Measurements from ENCODE around the gene PDE11A.

Gene PDE11A

DNA sequence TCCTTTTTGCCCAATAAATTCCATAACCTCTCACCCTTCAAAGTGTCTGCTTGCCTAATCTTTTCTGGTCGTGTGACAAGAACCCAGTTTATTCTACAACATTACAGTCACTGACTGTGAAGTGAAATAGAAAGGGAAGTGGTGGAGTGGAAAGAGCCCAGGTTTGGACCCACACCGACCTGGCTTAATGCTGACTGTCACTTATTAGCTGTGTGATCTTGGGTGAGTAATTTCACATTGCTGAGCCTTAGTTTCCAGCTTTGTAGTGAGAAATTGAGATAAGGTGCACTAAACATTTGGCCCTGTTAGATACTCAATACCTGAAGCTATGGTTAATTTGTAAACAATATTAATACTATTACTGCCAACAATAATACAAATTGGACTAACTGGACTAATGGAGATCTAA lies 388.9 kb downstream of the PDE11A start:
- DNase-seq, result no peak

DNA sequence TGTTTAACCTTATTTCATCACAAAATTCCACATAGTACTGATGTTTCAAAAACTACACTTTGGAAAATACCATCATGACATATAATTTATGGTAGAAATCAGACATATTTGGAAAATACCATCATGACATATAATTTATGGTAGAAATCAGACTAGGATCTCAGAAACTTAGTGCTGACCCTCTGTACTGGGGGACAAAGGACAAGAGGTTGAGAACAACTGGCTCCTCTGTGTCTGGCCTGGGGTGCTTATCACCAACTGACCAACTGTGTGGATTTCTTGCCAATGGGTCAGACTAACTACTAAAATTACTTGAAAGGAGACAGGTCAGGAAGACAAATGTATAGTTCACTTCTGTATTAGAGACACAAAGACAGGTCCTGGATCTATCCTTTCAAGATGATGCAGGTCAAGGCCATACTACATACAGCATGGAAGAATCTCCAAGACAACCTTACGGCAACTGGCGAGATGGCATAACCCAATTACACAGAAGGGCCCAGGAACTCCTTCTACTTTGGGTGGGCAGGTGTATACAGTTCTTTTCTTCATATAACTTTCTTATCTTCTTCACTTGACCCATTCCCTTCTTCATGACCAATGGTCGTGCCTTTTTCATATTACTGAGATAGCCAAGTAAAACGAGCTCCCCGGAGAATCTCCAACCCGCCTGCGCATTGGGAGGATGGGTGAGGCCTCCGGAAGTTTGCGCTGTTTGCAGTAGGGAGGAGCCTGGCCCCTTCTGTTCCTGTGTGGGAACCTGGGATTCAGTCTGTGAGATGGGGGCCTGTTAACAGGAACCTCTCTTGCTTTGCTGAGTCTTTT lies 389.5 kb downstream of the PDE11A start:
- DNase-seq, result no peak

DNA sequence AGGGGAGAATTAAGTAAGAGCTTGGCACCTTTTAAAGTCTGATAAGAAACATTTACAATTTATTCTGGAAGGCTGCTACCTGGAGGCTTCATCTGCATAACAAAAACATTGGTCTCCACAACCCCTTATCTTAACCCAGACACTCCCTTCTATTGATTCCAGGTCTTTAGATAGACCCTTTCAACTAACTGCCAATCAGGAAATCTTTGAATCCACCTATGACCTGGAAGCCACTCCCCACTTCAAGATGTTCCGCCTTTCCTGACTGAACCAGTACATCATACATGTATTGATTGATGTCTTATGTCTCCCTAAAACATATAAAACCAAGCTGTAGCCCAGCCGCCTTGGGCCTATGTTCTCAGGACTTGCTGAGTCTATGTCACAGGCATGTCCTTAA lies 390.6 kb downstream of the PDE11A start:
- no peak for DNase-seq

DNA sequence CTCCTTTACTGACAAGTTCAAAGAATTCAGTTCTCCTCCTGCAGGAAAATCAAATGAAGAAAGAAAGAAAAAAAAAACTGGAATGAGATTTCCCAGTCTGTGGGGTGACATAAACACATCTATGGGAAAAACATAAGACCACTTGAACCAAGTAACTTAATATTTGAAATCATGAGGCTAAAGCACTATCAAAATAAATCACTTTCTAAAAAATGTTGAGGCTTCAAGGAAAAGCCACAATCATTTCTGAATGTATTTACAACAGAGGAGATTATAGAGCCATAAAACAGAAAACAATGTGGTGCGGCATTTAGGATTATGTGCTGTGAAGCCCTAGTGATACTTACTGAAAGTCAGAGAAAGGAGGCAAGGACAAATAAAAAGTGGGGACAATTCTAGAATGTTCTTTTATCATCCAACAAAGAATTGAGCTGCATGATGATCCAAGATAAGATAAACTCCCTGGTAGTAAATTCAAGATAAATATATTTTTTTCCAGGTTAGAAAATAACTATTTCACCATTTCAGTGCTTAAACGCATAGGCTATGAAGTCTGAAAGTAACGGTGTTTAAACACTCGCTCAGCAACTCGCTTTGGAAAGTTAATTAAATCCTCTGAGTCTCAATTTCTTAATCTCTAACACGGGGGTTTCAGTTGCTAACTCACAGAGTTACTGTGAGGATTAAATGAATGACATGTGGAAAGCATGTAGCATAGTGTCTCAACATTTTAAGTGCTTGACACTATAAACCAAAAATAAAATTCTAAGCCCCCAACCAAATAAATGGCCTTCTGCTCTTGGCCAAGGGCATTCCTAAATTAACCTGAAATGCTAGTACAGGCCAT lies 391.5 kb downstream of the PDE11A start:
- no peak for DNase-seq

DNA sequence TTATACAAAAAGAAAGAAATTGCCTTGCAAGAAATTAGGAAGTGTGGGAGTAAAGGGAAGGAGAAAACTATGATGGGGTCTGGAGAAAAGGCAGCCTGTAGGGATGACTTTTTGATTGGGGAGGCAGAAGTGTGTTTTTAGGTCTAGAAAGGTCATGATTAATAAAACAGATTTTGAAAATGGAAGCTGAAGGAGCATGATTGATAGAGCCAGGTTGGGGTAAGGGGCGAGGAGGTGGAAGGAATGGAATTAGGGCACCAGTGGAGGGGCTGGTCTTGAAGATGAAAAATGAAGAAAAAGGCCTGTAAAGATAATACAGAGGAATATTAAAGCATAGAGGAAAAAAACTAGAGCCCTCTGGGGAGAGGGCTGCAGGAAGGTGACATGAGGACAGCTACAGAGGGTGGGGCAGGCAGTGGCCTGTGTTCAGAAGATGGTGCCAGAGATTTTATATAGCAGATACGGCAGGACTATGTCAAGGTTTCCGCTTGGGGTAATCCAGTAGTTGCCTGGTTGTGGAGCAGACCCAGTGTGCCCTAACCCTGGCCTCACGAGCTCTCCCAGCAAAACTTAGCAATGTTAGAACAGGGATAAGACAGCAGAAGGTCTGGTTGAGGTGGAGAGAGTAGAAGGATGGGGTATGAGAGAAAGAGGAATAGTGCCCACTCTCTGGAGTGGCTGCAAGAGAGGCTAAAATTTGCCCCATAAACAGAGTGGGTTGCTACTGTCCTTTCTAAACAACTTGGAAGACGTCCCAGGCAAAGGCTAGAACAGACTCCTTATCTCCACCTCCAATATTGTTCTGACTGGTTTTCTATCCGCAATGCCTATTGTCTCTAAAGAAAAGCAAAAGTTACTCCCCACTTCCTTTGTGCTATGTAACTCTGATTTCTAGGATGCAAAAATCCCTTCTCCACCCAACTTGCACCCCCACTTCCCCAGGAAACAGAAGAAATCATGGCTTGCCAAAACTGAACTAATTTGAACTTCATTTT lies 392.7 kb downstream of the PDE11A start:
- no peak for DNase-seq

DNA sequence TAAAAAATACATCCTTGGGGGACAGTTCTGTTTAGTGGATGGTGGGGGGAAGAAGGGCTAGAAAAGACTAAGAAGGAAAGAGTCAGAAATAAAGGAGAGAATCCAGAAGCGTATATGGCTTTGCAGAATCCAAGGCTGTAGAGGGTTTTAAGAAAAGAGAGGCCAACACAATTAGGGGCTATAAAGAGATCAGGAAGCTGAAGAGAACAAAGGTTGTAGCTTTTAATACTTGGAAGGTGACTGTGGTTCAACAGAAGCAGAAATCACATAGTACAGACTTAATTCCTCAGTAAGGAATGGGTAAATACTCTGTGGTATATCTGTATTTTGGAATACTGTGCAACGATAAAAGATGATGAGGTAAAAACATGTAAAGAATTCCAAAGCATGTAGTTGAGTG lies 393.6 kb downstream of the PDE11A start:
- no peak for DNase-seq

DNA sequence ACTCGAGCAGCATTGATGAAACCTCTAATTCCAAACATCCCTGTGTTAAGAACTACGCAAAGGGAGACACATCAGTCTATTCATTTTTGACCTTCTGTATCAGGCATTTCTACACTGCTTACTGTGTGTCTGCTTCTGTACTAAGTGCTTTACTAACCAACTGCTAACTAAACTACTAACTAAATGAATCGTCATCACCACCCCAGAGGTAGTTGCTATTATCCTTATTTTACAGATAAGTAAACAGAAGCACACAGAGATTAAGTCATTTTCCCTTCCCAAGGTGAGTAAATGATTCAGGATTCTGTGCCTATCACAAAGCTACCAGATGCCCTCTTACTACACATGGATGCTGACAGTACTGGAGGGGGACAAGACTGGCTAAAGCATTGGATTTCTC lies 395.9 kb downstream of the PDE11A start:
- DNase-seq, result no peak

DNA sequence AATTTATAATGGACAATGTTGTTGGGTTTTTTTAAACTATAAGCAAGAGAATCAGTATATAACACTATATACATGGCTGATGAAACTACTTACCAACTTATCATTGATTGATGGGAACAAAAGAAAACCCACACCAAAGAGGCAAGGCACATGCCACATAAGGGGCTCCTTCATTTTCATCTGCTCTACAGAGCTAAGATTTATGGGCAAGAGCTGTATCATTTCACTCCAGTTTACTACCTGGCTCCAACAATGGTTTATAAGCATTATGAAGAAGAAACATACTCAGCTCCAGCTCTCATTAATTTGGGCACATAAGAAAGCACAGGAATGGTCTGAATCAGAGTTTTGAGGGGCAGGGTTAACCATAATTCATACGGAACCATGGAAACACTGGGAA lies 396.8 kb downstream of the PDE11A start:
- DNase-seq, result no peak

DNA sequence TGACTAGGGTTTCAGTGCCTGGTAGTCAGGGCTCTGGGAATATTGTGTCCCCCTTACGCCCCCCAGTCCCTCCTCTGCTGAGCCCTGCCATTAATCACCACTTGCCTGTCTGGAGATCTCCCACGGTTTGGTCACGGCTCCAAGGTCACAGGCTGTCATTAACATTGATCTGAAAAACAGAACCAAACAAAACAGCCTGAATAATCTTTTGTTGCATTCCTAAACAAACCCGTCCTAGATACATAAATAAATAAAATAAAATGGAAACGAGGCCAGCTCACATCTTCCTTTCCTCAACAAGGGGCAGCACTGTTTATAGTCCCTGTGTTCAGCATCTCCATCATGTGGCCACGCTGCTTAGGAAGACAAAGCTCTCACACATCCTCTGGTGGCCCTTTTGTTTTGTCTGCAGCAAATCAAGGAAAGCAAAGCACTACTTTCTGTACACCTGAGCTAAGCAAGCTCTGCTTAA lies 397.2 kb downstream of the PDE11A start:
- no peak for DNase-seq

DNA sequence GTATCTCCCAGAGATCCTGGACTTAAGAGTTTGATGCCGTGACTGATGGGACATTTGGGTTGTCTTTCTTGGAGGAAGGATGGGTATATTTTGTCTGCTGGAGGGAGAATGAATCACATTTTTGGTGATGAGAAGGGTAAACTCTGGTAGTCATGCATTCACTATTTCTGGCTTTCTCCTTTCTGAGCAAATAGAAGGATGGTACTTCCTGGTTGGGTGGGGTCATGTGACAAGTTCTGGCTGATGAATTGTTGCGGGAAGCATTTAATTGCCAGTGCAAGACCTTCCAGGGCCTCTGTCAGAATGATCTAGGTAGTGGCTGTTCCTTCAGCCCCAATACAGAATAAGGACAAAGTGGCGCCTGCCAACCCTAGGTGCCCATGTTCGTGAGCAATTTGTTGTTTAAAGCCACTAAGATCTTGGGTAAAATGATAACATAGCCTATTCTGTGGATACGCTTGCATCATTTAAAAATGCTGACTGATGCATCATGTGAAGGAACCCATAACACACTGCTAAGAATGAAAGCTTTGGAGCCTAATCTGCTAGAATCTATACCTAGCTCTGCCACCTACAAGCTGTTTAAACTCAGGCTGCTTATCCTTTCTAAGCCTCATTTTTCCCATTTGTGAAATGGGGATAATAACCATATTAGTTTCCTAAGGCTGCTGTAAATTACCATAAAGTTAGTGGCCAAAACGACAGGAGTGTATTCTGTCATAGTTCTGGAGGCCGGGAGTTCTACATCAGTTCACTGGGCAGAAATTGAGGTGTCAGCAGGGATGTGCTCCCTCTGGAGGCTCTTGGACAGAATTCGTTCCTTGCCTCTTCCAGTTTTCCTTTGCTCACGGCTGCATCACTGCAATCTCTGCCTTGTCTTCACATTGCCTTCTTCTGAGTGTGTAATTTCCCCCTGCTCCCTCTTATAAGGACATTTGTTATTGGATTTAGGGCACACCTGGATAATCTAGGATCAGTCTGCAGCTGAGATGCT lies 398.7 kb downstream of the PDE11A start:
- no peak for DNase-seq

DNA sequence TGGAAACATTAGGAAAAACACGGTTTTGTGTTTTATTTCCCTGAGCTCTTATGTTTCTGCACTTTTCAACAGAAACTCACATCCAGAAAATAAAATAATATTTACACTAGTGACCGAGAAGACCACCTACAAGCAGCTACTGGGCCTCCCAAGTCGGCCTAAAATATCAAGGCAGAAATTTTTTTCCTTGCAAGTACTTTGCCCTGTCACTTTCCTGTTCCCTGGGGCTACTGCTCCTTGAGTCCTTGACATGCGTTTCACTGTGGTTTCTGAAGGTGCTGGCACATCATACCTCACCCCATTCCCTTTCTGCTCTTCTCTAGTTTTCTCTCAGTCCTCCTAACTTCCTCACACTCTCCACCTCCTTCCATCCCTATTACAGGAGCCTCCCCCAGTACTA lies 400.9 kb downstream of the PDE11A start:
- DNase-seq, result no peak

DNA sequence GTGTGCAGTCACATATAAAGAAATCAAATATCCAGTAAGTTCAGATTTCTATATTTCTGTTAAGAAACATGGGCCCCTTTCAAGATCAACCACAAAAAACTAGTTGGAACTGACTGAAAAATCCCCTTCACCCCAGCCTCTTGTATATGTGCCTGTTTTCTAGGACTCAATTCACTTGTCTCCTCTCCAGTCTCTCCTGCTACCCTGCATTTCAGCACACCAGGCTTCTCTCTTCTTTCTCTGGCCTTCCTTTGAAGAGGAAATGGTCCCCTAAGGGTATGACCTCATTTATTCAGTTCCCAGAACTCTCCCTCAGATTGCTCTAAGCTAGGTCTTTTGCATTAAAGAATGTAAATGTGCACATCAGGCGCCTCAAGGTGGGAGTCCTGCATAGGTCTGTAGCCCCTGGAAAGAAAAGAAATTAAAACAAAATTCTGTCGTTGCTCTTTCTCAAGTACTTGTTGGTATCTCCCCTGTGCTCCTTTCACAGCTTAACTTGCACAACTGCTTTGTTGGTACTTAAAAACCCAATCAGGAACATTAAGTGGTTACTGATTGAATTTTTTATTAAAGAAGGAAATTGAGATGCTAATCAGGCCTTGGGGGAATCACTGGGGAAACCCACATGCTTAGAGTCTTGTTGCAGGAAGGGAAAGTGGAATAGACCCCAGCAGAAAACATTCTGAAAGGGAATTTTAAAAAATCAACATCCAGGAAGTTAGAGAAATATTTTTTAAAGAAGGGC lies 401.6 kb downstream of the PDE11A start:
- DNase-seq, result no peak

DNA sequence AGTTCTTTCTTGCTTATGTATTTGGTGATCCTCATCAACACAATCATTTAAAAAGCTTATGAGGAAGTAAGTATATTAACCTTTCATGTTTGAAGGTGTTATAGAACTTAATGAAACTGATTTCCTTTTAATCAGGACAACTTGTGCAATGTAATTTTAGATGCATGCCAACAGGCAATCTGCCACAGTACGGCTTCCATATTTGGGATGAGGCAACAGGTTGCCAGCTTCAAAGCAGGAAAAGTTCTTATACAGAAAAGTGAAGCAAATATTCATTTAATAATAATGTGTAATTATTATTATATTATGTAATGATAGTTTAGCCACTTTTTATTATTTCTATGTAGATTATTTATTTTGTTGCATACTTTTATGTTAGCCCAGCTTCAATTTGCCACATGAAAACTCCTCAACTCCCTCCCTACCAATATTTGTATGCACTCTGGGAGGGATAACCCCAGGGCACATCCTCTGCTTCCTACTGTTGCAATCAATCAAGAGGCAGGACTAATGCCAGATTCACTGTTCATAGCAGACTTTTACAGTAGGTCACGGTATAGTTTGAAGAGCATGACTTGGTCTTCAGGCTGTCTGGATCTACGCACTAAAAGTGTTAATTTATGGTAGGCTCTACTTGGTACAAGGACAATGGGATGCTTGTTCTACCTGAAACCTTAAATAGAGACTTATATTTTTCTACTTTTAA lies 402.8 kb downstream of the PDE11A start:
- no peak for DNase-seq

DNA sequence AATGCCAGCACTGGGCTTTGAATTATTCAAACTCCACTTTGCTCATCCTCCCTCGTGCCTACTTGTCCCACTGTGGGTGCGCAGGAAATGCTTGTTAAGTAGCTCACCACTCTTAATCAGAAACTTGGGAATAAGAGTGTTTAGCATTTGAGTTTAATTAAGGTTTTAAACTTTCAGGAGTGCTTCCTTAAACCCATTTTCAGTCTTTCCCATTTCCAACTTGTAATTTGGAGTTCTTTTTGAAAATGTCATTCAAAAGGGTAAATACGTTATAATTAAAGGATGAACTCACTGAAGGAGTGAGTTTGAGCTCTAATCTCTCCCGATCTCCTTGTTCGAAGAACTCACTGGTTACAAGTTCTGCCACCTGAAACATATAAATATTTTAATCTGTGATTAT lies 403.4 kb downstream of the PDE11A start:
- DNase-seq, result no peak

DNA sequence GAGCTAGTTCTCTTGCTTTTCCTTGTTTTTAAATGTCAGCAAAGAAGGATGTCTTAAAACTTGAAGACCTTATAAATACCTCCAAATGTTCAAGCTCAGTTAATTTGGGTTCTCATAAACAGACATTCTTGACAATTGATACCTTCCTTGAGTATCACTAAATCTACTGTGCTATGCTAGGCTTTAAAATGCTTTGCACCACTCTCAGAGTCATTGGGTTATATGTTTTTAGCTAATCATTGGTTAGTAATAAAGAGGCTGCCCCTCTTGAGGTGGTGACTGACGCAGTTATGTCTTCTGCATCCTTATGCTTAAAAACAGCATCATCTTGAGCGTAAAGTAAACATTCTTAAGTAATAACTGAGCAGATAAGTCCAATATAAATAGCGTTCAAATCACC lies 404.0 kb downstream of the PDE11A start:
- no peak for DNase-seq

DNA sequence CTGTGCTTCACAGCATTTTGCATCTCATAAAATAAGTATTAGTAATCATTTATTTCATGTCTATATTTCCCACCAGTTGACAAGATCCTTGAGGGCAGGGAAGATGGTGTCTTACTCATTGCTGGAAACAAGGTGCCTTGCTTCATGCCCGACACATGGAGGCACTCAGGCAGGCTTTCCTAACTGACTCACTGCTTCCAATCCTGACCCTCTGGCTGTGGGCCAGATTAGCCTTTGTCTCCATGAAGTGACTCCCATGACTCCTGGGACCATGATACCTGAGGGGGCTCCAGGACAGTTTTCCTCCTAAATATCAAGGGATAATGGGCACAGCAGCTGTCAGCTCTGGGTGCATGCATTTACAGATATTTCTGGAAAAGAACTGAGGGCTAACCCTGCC lies 405.0 kb downstream of the PDE11A start:
- no peak for DNase-seq

DNA sequence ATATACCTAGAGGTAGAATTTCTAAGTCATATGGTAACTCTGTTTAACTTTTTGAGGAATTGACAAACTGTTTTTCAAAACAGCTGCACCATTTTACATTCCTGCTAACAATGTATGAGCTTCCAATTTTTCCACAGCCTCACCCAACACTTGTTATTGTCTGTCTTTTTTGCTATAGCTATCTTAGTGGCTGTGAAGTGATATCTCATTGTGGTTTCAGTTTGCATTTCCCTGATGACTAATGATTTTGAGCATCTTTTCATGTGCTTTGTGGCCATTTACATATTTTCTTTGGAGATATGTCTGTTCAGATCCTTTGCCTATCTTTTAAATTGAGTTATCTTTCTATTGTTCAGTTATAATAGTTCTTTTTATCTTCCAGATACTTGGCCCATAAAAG lies 406.2 kb downstream of the PDE11A start:
- DNase-seq, result no peak

DNA sequence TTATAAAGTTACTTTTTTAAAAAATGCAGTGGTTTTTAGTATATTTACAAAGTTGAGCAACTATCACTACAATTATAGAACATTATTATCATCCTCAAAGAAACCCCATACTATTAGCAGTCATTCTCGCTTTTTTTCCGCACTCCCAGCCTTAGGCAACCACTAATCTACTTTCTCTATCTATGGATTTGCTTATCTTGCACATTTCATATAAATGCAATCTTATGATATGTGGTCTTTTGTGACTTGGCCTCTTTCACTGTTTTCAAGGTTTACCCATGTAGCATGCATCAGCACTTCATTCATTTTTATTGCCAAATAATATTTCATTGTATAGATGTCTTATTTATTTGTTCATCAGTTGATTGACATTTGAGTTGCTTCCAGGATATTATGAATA lies 406.6 kb downstream of the PDE11A start:
- DNase-seq, result no peak

DNA sequence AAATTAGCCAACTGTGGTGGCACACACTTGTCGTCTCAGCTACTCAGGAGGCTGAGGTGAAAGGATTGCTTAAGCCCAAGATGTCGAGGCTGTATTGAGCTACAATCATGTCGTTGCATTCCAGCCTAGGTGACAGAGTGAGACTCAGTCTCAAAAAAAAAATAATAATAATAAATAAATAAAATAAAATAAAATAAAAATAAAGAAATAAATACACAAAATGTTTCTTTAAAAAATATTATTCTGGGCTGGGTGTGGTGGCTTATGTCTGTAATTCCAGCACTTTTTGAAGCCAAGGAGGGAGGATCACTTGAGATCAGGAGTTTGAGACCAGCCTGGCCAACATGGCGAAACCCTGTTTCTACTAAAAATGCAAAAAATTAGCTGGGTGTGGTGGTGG lies 407.2 kb downstream of the PDE11A start:
- no peak for DNase-seq

DNA sequence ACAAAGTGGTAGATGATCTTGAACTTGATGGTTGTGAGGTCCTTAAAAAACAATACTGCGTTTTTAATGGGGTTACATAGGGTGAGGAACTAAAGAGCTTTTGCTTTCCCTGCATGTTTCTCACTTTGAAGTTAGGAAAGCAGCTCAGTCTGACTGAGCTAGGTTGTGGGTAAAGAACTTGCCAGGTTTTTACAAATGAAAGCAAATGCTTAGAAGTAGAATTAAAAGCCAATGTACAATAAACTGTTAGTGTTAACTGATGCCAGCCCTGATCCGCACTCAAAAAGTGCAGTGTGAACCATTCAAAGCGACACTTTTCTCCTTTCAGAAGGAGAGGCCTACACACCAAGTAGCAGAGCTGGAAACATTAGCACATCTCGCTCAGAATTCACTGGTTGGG lies 409.7 kb downstream of the PDE11A start:
- no peak for DNase-seq
